H1 (cell line): ENCODE data around the gene DDHD1. TPM values are rescaled to one million over a fixed set of nuclear protein-coding genes. Genes with fewer than 3 reads are reported as not detected.
A peak's percentile ranks its signal among the peaks of the same experiment; 100 is the strongest.
"Not testable (repeated sequence)": the region's sequence is repeated elsewhere in the genome, so short reads cannot be mapped to it uniquely, and the experiment has no call there.

ENCODE experiments used
- CTCF ChIA-PET: fragments of 300-600 bp; sonication (Branson Sonifier 250); formaldehyde crosslinking; loops from one replicate; lab custom pipeline; 2021; ENCODE audit not compliant: partially characterized antibody; lab: Charles Lee
- POLR2A ChIA-PET: fragments of 300-600 bp; sonication (Branson Sonifier 250); formaldehyde crosslinking; loops from one replicate; lab custom pipeline; 2021; ENCODE audit warnings: inconsistent platforms; ENCODE audit not compliant: partially characterized antibody; lab: Charles Lee
- DNase-seq, 2 experiments: peaks; one replicate each; pipeline versions ENCODE4 v3.0.0 to v3.0.0-alpha.2; 2010 to 2022; ENCODE audit warnings: low spot score in 2 of 2, low read depth in 1 of 2, mixed read lengths in 1 of 2
- FAIRE-seq: peaks from 2 replicates; lab custom pipeline; 2011; peaks lifted over from hg19 to GRCh38; lab: Jason Lieb, UNC
- H2AFZ ChIP-seq: 2 replicates; pipeline ENCODE4 v1.8.1; 2012; ENCODE audit warnings: low read length, inconsistent platforms
- H2AK5ac ChIP-seq: 2 replicates; pipeline ENCODE4 v1.6.1; 2013; ENCODE audit warnings: low read depth, low read length
- H2BK120ac ChIP-seq: replicated peaks from 2 replicates; pipeline ENCODE3; 2013; ENCODE audit warnings: low read depth, low read length, inconsistent platforms
- H2BK12ac ChIP-seq: 2 replicates; pipeline ENCODE4 v1.6.1; 2013; ENCODE audit warnings: low read depth, low read length
- H2BK15ac ChIP-seq: 2 replicates; pipeline ENCODE4 v1.6.1; 2013; ENCODE audit warnings: low read length
- H2BK20ac ChIP-seq: 2 replicates; pipeline ENCODE4 v1.6.1; 2013; ENCODE audit warnings: low read length
- H2BK5ac ChIP-seq: 2 replicates; pipeline ENCODE4 v1.6.1; 2013; ENCODE audit warnings: low read depth, low read length
- H3K14ac ChIP-seq: 2 replicates; pipeline ENCODE4 v1.6.1; 2013; ENCODE audit warnings: inconsistent platforms; ENCODE audit not compliant: insufficient read length
- H3K18ac ChIP-seq: 2 replicates; pipeline ENCODE4 v1.6.1; 2013; ENCODE audit warnings: low read length; ENCODE audit errors: extremely low read depth
- H3K23ac ChIP-seq: 2 replicates; pipeline ENCODE4 v1.6.1; 2013; ENCODE audit warnings: inconsistent platforms; ENCODE audit not compliant: insufficient read length
- H3K23me2 ChIP-seq: 2 replicates; pipeline ENCODE4 v1.6.1; 2013; ENCODE audit warnings: low read depth, low read length
- H3K27ac ChIP-seq: 2 replicates; pipeline ENCODE4 v1.6.1; 2011; ENCODE audit warnings: low read depth, low read length, inconsistent platforms
- H3K27me3 ChIP-seq, 4 experiments: replicated peaks in 1 of 4; 1 replicate in 1 of 4; 2 replicates in 3 of 4; pipeline versions ENCODE4 v1.6.1 to v1.8.1; 2011 to 2013; ENCODE audit warnings: low read length in 3 of 4, mild to moderate bottlenecking in 3 of 4, inconsistent platforms in 2 of 4, mixed read lengths in 2 of 4, moderate library complexity in 1 of 4; ENCODE audit not compliant: control insufficient read depth in 3 of 4, insufficient read depth in 3 of 4; ENCODE audit errors: extremely low read depth in 1 of 4
- H3K36me3 ChIP-seq, 4 experiments: 2 replicates each; pipeline versions ENCODE4 v1.6.1 to v1.8.1; 2011 to 2013; ENCODE audit warnings: mild to moderate bottlenecking in 4 of 4, low read length in 3 of 4, moderate library complexity in 2 of 4, control low read depth in 1 of 4, inconsistent platforms in 1 of 4; ENCODE audit not compliant: insufficient read depth in 4 of 4, control insufficient read depth in 2 of 4
- H3K4ac ChIP-seq: replicated peaks from 2 replicates; pipeline ENCODE3; 2013; ENCODE audit warnings: low read length, low read depth, mixed read lengths, inconsistent platforms; ENCODE audit not compliant: insufficient read length
- H3K4me1 ChIP-seq, 4 experiments: replicated peaks in 1 of 4; 1 replicate in 1 of 4; 2 replicates in 3 of 4; pipeline versions ENCODE4 v1.6.1 to v1.8.1; 2011 to 2013; ENCODE audit warnings: low read length in 3 of 4, inconsistent platforms in 2 of 4, mixed read lengths in 1 of 4; ENCODE audit not compliant: insufficient read depth in 4 of 4, control insufficient read depth in 3 of 4
- H3K4me2 ChIP-seq, 2 experiments: 2 replicates each; pipeline versions ENCODE4 v1.6.1 to v1.8.1; 2011 to 2013; ENCODE audit warnings: low read depth in 2 of 2, low read length in 2 of 2, control low read depth in 1 of 2, inconsistent platforms in 1 of 2, mild to moderate bottlenecking in 1 of 2; ENCODE audit not compliant: insufficient read depth in 1 of 2
- H3K4me3 ChIP-seq, 4 experiments: fragments of 200-600, 300-600 bp in 1 of 4; sonication (generic), shearing (Covaris generic), sonication (Bioruptor Twin) in 1 of 4; 2 replicates each; pipeline versions ENCODE4 v1.5.1 to v1.8.1; 2011 to 2016; ENCODE audit warnings: low read length in 4 of 4, low read depth in 3 of 4, control low read depth in 2 of 4, inconsistent platforms in 2 of 4, mild to moderate bottlenecking in 2 of 4, mixed read lengths in 1 of 4, moderate library complexity in 1 of 4; ENCODE audit not compliant: insufficient read depth in 2 of 4; ENCODE audit errors: extremely low read depth in 1 of 4
- H3K56ac ChIP-seq: replicated peaks from 2 replicates; pipeline ENCODE3; 2013; ENCODE audit warnings: low read depth, mild to moderate bottlenecking, mixed read lengths, low read length, inconsistent platforms; ENCODE audit not compliant: insufficient read length
- H3K79me1 ChIP-seq: 2 replicates; pipeline ENCODE4 v1.6.1; 2013; ENCODE audit warnings: low read depth, low read length, control low read depth
- H3K79me2 ChIP-seq, 2 experiments: 2 replicates each; pipeline versions ENCODE4 v1.6.1 to v1.8.1; 2012 to 2013; ENCODE audit warnings: low read length in 2 of 2, mild to moderate bottlenecking in 2 of 2, inconsistent platforms in 1 of 2; ENCODE audit not compliant: insufficient read depth in 2 of 2, control insufficient read depth in 1 of 2
- H3K9ac ChIP-seq, 4 experiments: replicated peaks in 1 of 4; 1 replicate in 1 of 4; 2 replicates in 3 of 4; pipeline versions ENCODE4 v1.6.1 to v1.8.1; 2011 to 2013; ENCODE audit warnings: low read depth in 3 of 4, low read length in 3 of 4, control low read depth in 2 of 4, mild to moderate bottlenecking in 2 of 4, moderate library complexity in 2 of 4, inconsistent platforms in 1 of 4; ENCODE audit errors: extremely low read depth in 1 of 4
- H3K9me3 ChIP-seq, 2 experiments: 2 replicates each; pipeline versions ENCODE4 v1.6.1 to v1.8.1; 2012 to 2013; ENCODE audit warnings: mild to moderate bottlenecking in 2 of 2, moderate library complexity in 2 of 2, control low read depth in 1 of 2, inconsistent platforms in 1 of 2, low read depth in 1 of 2, low read length in 1 of 2, mixed read lengths in 1 of 2; ENCODE audit not compliant: insufficient read depth in 2 of 2
- H4K20me1 ChIP-seq, 2 experiments: replicated peaks in 1 of 2; 2 replicates each; pipeline versions ENCODE3 to v1.8.1; 2011 to 2013; ENCODE audit warnings: inconsistent platforms in 2 of 2, low read length in 2 of 2, mild to moderate bottlenecking in 1 of 2; ENCODE audit not compliant: insufficient read depth in 2 of 2, control insufficient read depth in 1 of 2
- H4K5ac ChIP-seq: 2 replicates; pipeline ENCODE4 v1.6.1; 2013; ENCODE audit warnings: low read length, low read depth, mixed read lengths, inconsistent platforms; ENCODE audit not compliant: insufficient read length
- H4K8ac ChIP-seq: 2 replicates; pipeline ENCODE4 v1.8.0; 2013; ENCODE audit warnings: mild to moderate bottlenecking, moderate library complexity, low read length, inconsistent platforms; ENCODE audit not compliant: insufficient read depth; ENCODE audit errors: extremely low read depth
- H4K91ac ChIP-seq: replicated peaks from 2 replicates; pipeline ENCODE3; 2013; ENCODE audit warnings: low read length, mixed read lengths, inconsistent platforms; ENCODE audit not compliant: insufficient read length
- WGBS, 2 experiments: shearing (Covaris generic) in 1 of 2; methylation state at CpG; one replicate each; pipeline versions ENCODE4 v1.1.6 to v1.1.7; 2013 to 2015; ENCODE audit warnings: low lambda C conversion rate in 2 of 2, mixed read lengths in 2 of 2, inconsistent platforms in 1 of 2, low coverage in 1 of 2, missing lambda C conversion rate in 1 of 2; ENCODE audit not compliant: insufficient replicate concordance in 2 of 2, insufficient coverage in 1 of 2, insufficient read length in 1 of 2; ENCODE audit errors: extremely low coverage in 1 of 2, missing lambda C conversion rate in 1 of 2; 5-methylcytosine and 5-hydroxymethylcytosine counted together
- polyA plus RNA-seq, 7 experiments: library from polyadenylated mRNA; depleted of rRNA in 3 of 7; stranded (reverse) in 5 of 7; unstranded in 2 of 7; fragments of >200 nt in 5 of 7; fragments of 200-250 nt in 2 of 7; gene quantifications; 1 replicate in 5 of 7; 2 replicates in 1 of 7; 4 replicates in 1 of 7; pipeline versions ENCODE4 v1.2.1 to v1.2.3, GENCODE V29; 2011 to 2013; ENCODE audit warnings: missing spikeins in 2 of 7, mixed read lengths in 2 of 7
- total RNA-seq: library from RNA; stranded (reverse); fragmentation: NEBNext Ultra II Directional; extraction: Animal tissue kit (Norgen Biotek cat#: 25700); gene quantifications from 2 replicates; pipeline ENCODE4 v1.2.1, GENCODE V29; 2021

DDHD1 gene
- total and polyA plus RNA-seq, 2 of the 8 experiments (the other 6 are each of a cell fraction or from before 2014, with no cell fraction given) = 3.6 to 16.0 TPM

DNA sequence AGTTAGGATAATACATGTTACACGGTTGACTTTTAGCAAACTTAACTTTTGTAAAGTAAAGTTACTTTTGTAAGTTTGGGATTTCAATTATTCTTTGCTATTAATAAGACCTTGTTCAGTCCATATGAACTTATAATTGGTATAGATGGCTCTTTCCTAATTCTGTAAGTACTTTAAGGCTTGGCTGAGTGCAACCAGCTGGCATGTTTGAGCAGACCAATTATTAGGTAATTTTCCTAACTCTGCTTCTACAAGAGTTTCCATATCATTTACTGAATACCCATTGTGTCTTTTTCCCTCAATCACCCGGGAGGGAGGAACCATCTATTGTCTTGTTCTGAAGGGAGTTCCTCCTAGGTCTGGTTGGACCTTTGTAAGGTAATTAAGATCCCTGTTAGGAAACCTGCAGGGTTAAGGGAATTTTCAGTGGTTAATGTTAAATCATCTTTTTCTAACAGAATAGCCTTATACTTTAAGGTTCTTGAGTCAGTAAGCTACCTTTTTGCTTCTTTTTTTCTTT, 26.4 kb upstream of the DDHD1 start:
- FAIRE-seq, H3K36me3 ChIP-seq, H3K4me3 ChIP-seq, H3K23me2 ChIP-seq, H3K4me1 ChIP-seq, H3K27me3 ChIP-seq, H2BK5ac ChIP-seq, H3K9me3 ChIP-seq, H3K9ac ChIP-seq, H4K91ac ChIP-seq, H3K4ac ChIP-seq, H2BK120ac ChIP-seq, H3K18ac ChIP-seq, H4K5ac ChIP-seq, H2BK20ac ChIP-seq, H3K79me2 ChIP-seq, H2BK12ac ChIP-seq, H3K14ac ChIP-seq, H4K20me1 ChIP-seq, H3K23ac ChIP-seq, H3K79me1 ChIP-seq, H2AFZ ChIP-seq, H3K4me2 ChIP-seq, H4K8ac ChIP-seq, H2BK15ac ChIP-seq, H3K27ac ChIP-seq, POLR2A ChIA-PET, H2AK5ac ChIP-seq, H3K56ac ChIP-seq: not testable (repeated sequence)
- CTCF ChIA-PET = interaction anchor here (0.6 to 1.3 kb wide), 2 partner anchors 61 to 1168 kb away, joined by 3 read pairs; no protein-coding TSS in a partner anchor
- WGBS, 2 experiments = 86% methylated on average over 2 of the region's 2 CpGs; no CpG with 5 or more reads in 1 of the 2 experiments
- DNase-seq = peak in 1 of 2 experiments; percentile 30
